Stimulated activated naive CD8-positive, alpha-beta T cell treated with anti-CD3 and anti-CD28 coated beads, Interleukin-15, Interleukin-2, amounts not matched to agents 100 U/mL and 50 U/mL, for 24 hours (primary cell): ENCODE results near the gene UBE2F.
A peak's percentile ranks its signal among the peaks of the same experiment; 100 is the strongest.
"Not testable (repeated sequence)": the region's sequence is repeated elsewhere in the genome, so short reads cannot be mapped to it uniquely, and the experiment has no call there.

Experiments
- ATAC-seq: fragments of 150-1000 bp; cut with Tn5 transposase; one replicate; pipeline ENCODE4 v1.10.0; 2021
- DNase-seq: peaks from one replicate; pipeline ENCODE4 v3.0.0; 2021

Gene UBE2F

GRCh38 chr2:238020816-238021215, 54.0 kb downstream of the UBE2F start:
- no peak for ATAC-seq

GRCh38 chr2:238021327-238021726, 54.5 kb downstream of the UBE2F start:
- DNase-seq, result no peak

More at GRCh38 chr2:238020816-238021215, 54.0 kb downstream of the UBE2F start:
- no peak for DNase-seq

GRCh38 chr2:238022594-238023157, 55.9 kb downstream of the UBE2F start:
- no peak for ATAC-seq
- no peak for DNase-seq

More at GRCh38 chr2:238021327-238021726, 54.5 kb downstream of the UBE2F start:
- ATAC-seq, result no peak

GRCh38 chr2:238023608-238024007, 56.8 kb downstream of the UBE2F start:
- peak; percentile 51 for DNase-seq
- ATAC-seq, result peak; percentile 66

- DNase-seq (peak; percentile 44), ATAC-seq (peak; percentile 92)
Observed at GRCh38 chr2:238024986-238025385, 58.2 kb downstream of the UBE2F start.

- no peak for ATAC-seq
- DNase-seq, result no peak
Observed at GRCh38 chr2:238025741-238026360, 59.0 kb downstream of the UBE2F start.

- DNase-seq (no peak), ATAC-seq (no peak)
Observed at GRCh38 chr2:238027058-238027457, 60.2 kb downstream of the UBE2F start.

- ATAC-seq, result no peak
Observed at GRCh38 chr2:238027591-238028415, 61.0 kb downstream of the UBE2F start.

GRCh38 chr2:238029853-238030252, 63.0 kb downstream of the UBE2F start:
- no peak for DNase-seq
- ATAC-seq, result no peak

More at GRCh38 chr2:238027591-238028415, 61.0 kb downstream of the UBE2F start:
- DNase-seq, result no peak

- DNase-seq (no peak), ATAC-seq (no peak)
Observed at GRCh38 chr2:238030422-238031155, 63.8 kb downstream of the UBE2F start.

- ATAC-seq (no peak), DNase-seq (no peak)
Observed at GRCh38 chr2:238031751-238032150, 64.9 kb downstream of the UBE2F start.

- DNase-seq (no peak), ATAC-seq (no peak)
Observed at GRCh38 chr2:238032755-238033337, 66.0 kb downstream of the UBE2F start.

- not testable (repeated sequence) for DNase-seq, ATAC-seq
Observed at GRCh38 chr2:238033991-238034390, 67.2 kb downstream of the UBE2F start.

GRCh38 chr2:238038203-238038602, 71.4 kb downstream of the UBE2F start:
- DNase-seq (no peak), ATAC-seq (peak; percentile 14)

- DNase-seq (no peak), ATAC-seq (no peak)
Observed at GRCh38 chr2:238039151-238039550, 72.3 kb downstream of the UBE2F start.

- DNase-seq, result no peak
- no peak for ATAC-seq
Observed at GRCh38 chr2:238039985-238040384, 73.2 kb downstream of the UBE2F start.

GRCh38 chr2:238040918-238041317, 74.1 kb downstream of the UBE2F start:
- no peak for DNase-seq
- ATAC-seq, result no peak

GRCh38 chr2:238042090-238042489, 75.3 kb downstream of the UBE2F start:
- DNase-seq (no peak), ATAC-seq (no peak)

- ATAC-seq, result no peak
Observed at GRCh38 chr2:238042849-238043584, 76.2 kb downstream of the UBE2F start.

GRCh38 chr2:238043851-238044250, 77.0 kb downstream of the UBE2F start:
- DNase-seq (no peak), ATAC-seq (no peak)

More at GRCh38 chr2:238042849-238043584, 76.2 kb downstream of the UBE2F start:
- DNase-seq, result no peak

GRCh38 chr2:238045575-238045974, 78.8 kb downstream of the UBE2F start:
- DNase-seq (no peak), ATAC-seq (no peak)
